HepG2 (cell line): ENCODE measurements around the gene STIP1. TPM values are rescaled to one million over a fixed set of nuclear protein-coding genes. Genes with fewer than 3 reads are reported as not detected.

Experiments used
- ARNT2 ChIP-seq: sonication (generic); formaldehyde crosslinking; IDR thresholded peaks from 2 replicates; pipeline ENCODE4 v1.8.0; 2022; ENCODE audit warnings: mild to moderate bottlenecking, low read depth, missing genetic modification reagents, moderate library complexity
- CBFB ChIP-seq: sonication (generic); formaldehyde crosslinking; IDR thresholded peaks from 2 replicates; pipeline ENCODE4 v1.4.0; 2020; ENCODE audit warnings: missing genetic modification reagents
- FOXA3 ChIP-seq: IDR thresholded peaks from 2 replicates; pipeline ENCODE4 v1.6.1; 2016; ENCODE audit warnings: missing genetic modification reagents, missing compliant biosample characterization
- FOXK1 ChIP-seq: sonication (generic); formaldehyde crosslinking; IDR thresholded peaks from 2 replicates; pipeline ENCODE4 v1.4.0; 2020; ENCODE audit warnings: low read depth, missing genetic modification reagents, borderline replicate concordance
- KLF9 ChIP-seq: IDR thresholded peaks from 2 replicates; pipeline ENCODE4 v1.6.1; 2016; ENCODE audit warnings: low read depth
- MLLT10 ChIP-seq: sonication (generic); formaldehyde crosslinking; IDR thresholded peaks from 2 replicates; pipeline ENCODE4 v1.4.0; 2020; ENCODE audit warnings: missing genetic modification reagents
- NFATC3 ChIP-seq: sonication (generic); formaldehyde crosslinking; IDR thresholded peaks from 2 replicates; pipeline ENCODE4 v1.5.1; 2020; ENCODE audit warnings: mild to moderate bottlenecking, missing genetic modification reagents
- NFYC ChIP-seq: IDR thresholded peaks from 2 replicates; pipeline ENCODE4 v1.6.1; 2016; ENCODE audit warnings: missing genetic modification reagents, missing compliant biosample characterization
- SATB2 ChIP-seq: sonication (generic); formaldehyde crosslinking; IDR thresholded peaks from 2 replicates; pipeline ENCODE4 v1.5.0; 2020; ENCODE audit warnings: missing genetic modification reagents
- ZBTB39 ChIP-seq: sonication (generic); formaldehyde crosslinking; IDR thresholded peaks from 2 replicates; pipeline ENCODE4 v1.5.0; 2020; ENCODE audit warnings: missing genetic modification reagents
- ZBTB4 ChIP-seq: sonication (generic); formaldehyde crosslinking; IDR thresholded peaks from 2 replicates; pipeline ENCODE4 v1.4.0; 2020; ENCODE audit warnings: missing genetic modification reagents, mild to moderate bottlenecking, borderline replicate concordance
- ZNF234 ChIP-seq: sonication (generic); formaldehyde crosslinking; conservative IDR thresholded peaks from 2 replicates; pipeline ENCODE4 v1.5.1; 2020; ENCODE audit warnings: mild to moderate bottlenecking, missing genetic modification reagents
- ZNF761 ChIP-seq: sonication (generic); formaldehyde crosslinking; conservative IDR thresholded peaks from 2 replicates; pipeline ENCODE4 v1.4.0; 2020; ENCODE audit warnings: mild to moderate bottlenecking, missing genetic modification reagents
- polyA plus RNA-seq, 8 experiments: library from polyadenylated mRNA; depleted of rRNA in 3 of 8; stranded (reverse) in 7 of 8; unstranded in 1 of 8; fragments of >200 nt; fragmentation: Illumina TruSeq in 4 of 8; extraction: Trizol in 4 of 8; gene quantifications; 2 replicates each; pipeline versions ENCODE4 v1.2.1 to v1.2.3, GENCODE V29; 2011 to 2016; ENCODE audit warnings: low read depth in 4 of 8, missing spikeins in 1 of 8, mixed read lengths in 1 of 8; ENCODE audit not compliant: insufficient read depth in 1 of 8
- total RNA-seq, 5 experiments: library from RNA; depleted of rRNA; stranded (reverse); fragments of >200 nt; fragmentation: Illumina TruSeq; extraction: Trizol; gene quantifications; 2 replicates each; pipeline ENCODE4 v1.2.3, GENCODE V29; 2016; ENCODE audit warnings: low read depth in 1 of 5
- TF ChIP-seq, protein P1 (sequence below): sonication (generic); formaldehyde crosslinking; IDR thresholded peaks from 2 replicates; pipeline ENCODE4 v1.4.0; 2020; ENCODE audit warnings: missing genetic modification reagents
- TF ChIP-seq, protein P2 (sequence below): sonication (generic); formaldehyde crosslinking; IDR thresholded peaks from 2 replicates; pipeline ENCODE4 v1.5.1; 2020; ENCODE audit warnings: mild to moderate bottlenecking, missing genetic modification reagents, moderate library complexity

STIP1 gene
- total and polyA plus RNA-seq, 2 of the 13 experiments (the other 11 are each of a cell fraction or from before 2014, with no cell fraction given): 81.1 to 217 TPM

- TF ChIP-seq ZNF761 (no peak), ZBTB4 (0 out of 2 replicates have a peak, but pooled peaks have one; percentile 47), FOXK1 (no peak; the same call in 1 of the 2 replicates), SATB2 (CRISPR knock-in tag) (peak; percentile 58; the same call in 1 of the 2 replicates), KLF9 (0 out of 2 replicates have a peak, but pooled peaks have one; percentile 10), ARNT2 (no peak), ZNF234 (CRISPR knock-in tag) (no peak), NFATC3 (CRISPR knock-in tag) (no peak), ZBTB39 (CRISPR knock-in tag) (0 out of 2 replicates have a peak, but pooled peaks have one; percentile 52), FOXA3 (no peak), CBFB (CRISPR knock-in tag) (no peak), NFYC (peak; percentile 68), MLLT10 (CRISPR knock-in tag) (no peak)
- TF ChIP-seq, protein P1, sequence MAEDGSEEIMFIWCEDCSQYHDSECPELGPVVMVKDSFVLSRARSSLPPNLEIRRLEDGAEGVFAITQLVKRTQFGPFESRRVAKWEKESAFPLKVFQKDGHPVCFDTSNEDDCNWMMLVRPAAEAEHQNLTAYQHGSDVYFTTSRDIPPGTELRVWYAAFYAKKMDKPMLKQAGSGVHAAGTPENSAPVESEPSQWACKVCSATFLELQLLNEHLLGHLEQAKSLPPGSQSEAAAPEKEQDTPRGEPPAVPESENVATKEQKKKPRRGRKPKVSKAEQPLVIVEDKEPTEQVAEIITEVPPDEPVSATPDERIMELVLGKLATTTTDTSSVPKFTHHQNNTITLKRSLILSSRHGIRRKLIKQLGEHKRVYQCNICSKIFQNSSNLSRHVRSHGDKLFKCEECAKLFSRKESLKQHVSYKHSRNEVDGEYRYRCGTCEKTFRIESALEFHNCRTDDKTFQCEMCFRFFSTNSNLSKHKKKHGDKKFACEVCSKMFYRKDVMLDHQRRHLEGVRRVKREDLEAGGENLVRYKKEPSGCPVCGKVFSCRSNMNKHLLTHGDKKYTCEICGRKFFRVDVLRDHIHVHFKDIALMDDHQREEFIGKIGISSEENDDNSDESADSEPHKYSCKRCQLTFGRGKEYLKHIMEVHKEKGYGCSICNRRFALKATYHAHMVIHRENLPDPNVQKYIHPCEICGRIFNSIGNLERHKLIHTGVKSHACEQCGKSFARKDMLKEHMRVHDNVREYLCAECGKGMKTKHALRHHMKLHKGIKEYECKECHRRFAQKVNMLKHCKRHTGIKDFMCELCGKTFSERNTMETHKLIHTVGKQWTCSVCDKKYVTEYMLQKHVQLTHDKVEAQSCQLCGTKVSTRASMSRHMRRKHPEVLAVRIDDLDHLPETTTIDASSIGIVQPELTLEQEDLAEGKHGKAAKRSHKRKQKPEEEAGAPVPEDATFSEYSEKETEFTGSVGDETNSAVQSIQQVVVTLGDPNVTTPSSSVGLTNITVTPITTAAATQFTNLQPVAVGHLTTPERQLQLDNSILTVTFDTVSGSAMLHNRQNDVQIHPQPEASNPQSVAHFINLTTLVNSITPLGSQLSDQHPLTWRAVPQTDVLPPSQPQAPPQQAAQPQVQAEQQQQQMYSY: no peak
- TF ChIP-seq, protein P2, sequence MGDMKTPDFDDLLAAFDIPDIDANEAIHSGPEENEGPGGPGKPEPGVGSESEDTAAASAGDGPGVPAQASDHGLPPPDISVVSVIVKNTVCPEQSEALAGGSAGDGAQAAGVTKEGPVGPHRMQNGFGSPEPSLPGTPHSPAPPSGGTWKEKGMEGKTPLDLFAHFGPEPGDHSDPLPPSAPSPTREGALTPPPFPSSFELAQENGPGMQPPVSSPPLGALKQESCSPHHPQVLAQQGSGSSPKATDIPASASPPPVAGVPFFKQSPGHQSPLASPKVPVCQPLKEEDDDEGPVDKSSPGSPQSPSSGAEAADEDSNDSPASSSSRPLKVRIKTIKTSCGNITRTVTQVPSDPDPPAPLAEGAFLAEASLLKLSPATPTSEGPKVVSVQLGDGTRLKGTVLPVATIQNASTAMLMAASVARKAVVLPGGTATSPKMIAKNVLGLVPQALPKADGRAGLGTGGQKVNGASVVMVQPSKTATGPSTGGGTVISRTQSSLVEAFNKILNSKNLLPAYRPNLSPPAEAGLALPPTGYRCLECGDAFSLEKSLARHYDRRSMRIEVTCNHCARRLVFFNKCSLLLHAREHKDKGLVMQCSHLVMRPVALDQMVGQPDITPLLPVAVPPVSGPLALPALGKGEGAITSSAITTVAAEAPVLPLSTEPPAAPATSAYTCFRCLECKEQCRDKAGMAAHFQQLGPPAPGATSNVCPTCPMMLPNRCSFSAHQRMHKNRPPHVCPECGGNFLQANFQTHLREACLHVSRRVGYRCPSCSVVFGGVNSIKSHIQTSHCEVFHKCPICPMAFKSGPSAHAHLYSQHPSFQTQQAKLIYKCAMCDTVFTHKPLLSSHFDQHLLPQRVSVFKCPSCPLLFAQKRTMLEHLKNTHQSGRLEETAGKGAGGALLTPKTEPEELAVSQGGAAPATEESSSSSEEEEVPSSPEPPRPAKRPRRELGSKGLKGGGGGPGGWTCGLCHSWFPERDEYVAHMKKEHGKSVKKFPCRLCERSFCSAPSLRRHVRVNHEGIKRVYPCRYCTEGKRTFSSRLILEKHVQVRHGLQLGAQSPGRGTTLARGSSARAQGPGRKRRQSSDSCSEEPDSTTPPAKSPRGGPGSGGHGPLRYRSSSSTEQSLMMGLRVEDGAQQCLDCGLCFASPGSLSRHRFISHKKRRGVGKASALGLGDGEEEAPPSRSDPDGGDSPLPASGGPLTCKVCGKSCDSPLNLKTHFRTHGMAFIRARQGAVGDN: peak; percentile 77
Measured at GRCh38 chr11:64230171-64230984, 44.4 kb downstream of the STIP1 start, which contains the start of gene DNAJC4 (continued).
